Natural killer cell treated with Interleukin-12 subunit alpha and Interleukin-12 subunit beta and Interleukin-15 and Interleukin-18, amount 100 ng/mL, for 72 hours (primary cell): ENCODE results near the gene CACNG5. TPM values are rescaled to one million over a fixed set of nuclear protein-coding genes. Genes with fewer than 3 reads are reported as not detected.
"Not testable (repeated sequence)": the region's sequence is repeated elsewhere in the genome, so short reads cannot be mapped to it uniquely, and the experiment has no call there.

Experiments
- ATAC-seq, 2 donors: fragments of 150-1000 bp; cut with Tn5 transposase in 1 of 2; sonication (Bioruptor Pico), chemical (Tn5 transposase) in 1 of 2; 2 replicates each; pipeline ENCODE4 v1.10.0; 2021
- DNase-seq: peaks from one replicate; pipeline ENCODE4 v3.0.0; 2022; ENCODE audit warnings: low spot score
- H3K27ac Mint-ChIP-seq, 2 donors: 1 replicate in 1 of 2; 2 replicates in 1 of 2; pipeline ENCODE4 v1.8.0; 2022; ENCODE audit warnings: mixed read lengths in 2 of 2, mild to moderate bottlenecking in 1 of 2, moderate library complexity in 1 of 2
- H3K27me3 Mint-ChIP-seq, 2 donors: 1 replicate in 1 of 2; 2 replicates in 1 of 2; pipeline ENCODE4 v1.8.0; 2022; ENCODE audit warnings: mixed read lengths in 2 of 2
- H3K36me3 Mint-ChIP-seq: one replicate; pipeline ENCODE4 v1.8.0; 2022; ENCODE audit warnings: mixed read lengths
- H3K4me1 Mint-ChIP-seq, 2 donors: 1 replicate in 1 of 2; 2 replicates in 1 of 2; pipeline ENCODE4 v1.8.0; 2022; ENCODE audit warnings: low read depth in 2 of 2, mixed read lengths in 2 of 2, mild to moderate bottlenecking in 1 of 2
- H3K4me3 Mint-ChIP-seq: one replicate; pipeline ENCODE4 v1.8.0; 2022; ENCODE audit warnings: mixed read lengths
- H3K9me3 Mint-ChIP-seq: 2 replicates; pipeline ENCODE4 v1.8.0; 2022; ENCODE audit warnings: mixed read lengths
- total RNA-seq, 2 donors: library from RNA; stranded (reverse); gene quantifications; one replicate each; pipeline ENCODE4 v1.2.3, GENCODE V29; 2022

CACNG5 gene
- total RNA-seq, 2 donors from 2014 or later, result not detected

DNA sequence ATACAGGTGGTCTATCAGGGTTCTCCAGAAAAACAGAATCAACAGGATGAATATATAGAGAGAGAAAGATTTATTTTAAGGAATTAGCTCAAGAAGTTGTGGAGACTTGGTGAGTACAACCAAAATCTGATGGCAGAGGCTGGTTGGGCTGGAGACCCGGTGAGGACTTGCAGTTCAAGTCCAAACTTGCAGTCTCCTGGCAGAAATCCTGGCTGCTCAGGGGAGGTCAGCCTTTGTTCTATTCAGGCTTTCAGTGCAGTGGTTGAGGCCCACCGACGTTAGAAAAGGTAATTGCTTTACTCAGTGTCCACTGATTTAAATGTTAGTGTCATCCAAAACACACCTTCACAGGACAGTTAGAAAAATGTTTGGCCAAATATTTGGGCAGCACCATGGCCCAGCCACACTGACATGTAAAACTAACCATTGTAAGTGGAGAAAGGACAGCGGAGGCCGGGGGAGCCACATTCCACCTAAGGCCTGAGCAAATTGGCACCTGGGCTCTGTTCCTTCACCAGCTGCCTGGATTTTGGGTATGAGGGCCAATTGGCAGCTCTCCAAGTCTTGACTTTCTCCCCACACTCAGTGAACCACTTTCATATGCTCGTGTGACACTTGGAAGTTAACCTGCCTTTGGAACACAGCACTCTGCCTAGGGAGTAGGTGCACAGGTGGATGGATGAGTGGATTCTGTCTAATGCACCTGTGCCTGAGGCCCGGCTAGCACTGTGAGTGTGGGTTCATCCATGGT, 54.7 kb downstream of the CACNG5 start:
- H3K27ac Mint-ChIP-seq, result no peak overlapping the region
- H3K36me3 Mint-ChIP-seq, result no peaks in the 10 kb centered on the region
- H3K4me1 Mint-ChIP-seq, result no peaks in the 10 kb centered on the region
- ATAC-seq (no peak), DNase-seq (no peak)
- H3K4me3 Mint-ChIP-seq, result no peak overlapping the region
- no peaks in the 10 kb centered on the region for H3K9me3 Mint-ChIP-seq
- H3K27me3 Mint-ChIP-seq, result peaks cover 4% of the 10 kb centered on the region in 2 donors

DNA sequence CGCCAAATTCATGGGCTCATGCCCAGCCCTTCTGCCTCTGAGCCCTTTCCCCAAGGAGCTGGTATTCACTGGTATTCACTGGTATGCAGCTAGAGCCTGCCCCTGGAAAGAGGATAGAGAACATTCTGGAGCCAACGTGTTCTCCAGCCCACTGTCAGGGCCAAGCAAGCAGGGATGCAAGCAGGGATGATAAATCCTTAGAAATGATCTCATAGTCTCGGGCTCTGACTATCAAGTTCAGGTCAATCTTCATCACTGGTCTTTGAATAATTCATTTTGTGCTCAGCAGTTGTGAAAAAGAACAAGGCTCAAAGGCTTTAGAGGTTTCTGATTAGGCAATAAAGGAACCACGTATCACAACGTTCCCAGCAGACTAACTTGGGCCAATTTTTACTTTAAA, 57.3 kb downstream of the CACNG5 start:
- no peak for ATAC-seq
- Mint-ChIP-seq H3K27ac (no peak overlapping the region), H3K4me3 (no peak overlapping the region)

DNA sequence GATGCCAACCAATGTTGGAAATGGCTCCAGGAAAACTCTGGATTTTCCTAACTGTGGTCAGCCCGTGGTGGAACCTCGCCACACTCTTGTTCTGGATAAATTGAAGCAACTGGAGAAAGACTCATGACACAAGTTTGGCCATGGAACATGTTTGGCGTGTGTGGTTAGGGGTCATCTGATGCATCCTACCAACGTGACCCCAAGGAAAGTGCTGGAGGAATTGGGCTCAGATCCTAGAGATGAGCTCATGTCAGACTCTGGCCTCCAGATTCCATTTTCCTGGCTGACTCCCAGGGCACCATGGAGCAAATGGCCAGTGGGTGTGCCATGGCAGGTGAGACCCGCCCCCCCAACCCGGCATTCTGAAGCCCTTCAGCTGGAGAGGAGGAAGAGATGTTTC, 58.5 kb downstream of the CACNG5 start:
- Mint-ChIP-seq H3K9me3 (no peaks in the 10 kb centered on the region), H3K27ac (no peak overlapping the region), H3K36me3 (no peaks in the 10 kb centered on the region), H3K27me3 (peaks cover 12 to 14% of the 10 kb centered on the region in 2 donors), H3K4me1 (no peaks in the 10 kb centered on the region), H3K4me3 (no peak overlapping the region)
- DNase-seq, result no peak
- ATAC-seq, result no peak

More for the DNA sequence above, 57.3 kb downstream of the CACNG5 start:
- H3K9me3 Mint-ChIP-seq, result no peaks in the 10 kb centered on the region
- H3K36me3 Mint-ChIP-seq, result no peaks in the 10 kb centered on the region
- H3K4me1 Mint-ChIP-seq, result no peaks in the 10 kb centered on the region
- H3K27me3 Mint-ChIP-seq, result peaks cover 12 to 14% of the 10 kb centered on the region in 2 donors
- DNase-seq, result no peak

DNA sequence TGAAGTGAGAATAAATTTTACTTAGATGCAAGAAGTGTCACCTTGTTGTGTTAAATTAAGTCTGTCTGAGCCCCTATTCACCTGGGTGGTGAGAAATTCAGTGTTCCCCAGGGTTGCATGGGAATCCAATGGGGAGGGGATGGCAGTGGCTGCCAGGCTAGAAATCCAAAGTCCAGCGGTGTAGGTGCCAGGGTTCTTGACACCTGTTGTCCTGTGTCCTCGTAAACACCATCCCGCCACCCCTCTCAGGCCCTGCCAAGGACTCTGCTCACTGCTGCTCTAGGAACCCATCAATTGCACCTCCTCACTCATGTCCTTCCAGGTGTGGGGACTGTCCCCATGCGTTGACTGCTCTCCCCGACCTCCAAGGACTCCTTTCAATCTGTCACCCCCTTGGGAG, 58.9 kb downstream of the CACNG5 start:
- H3K27me3 Mint-ChIP-seq, result peaks cover 12 to 14% of the 10 kb centered on the region in 2 donors
- H3K4me1 Mint-ChIP-seq, result no peaks in the 10 kb centered on the region
- H3K27ac Mint-ChIP-seq, result no peak overlapping the region
- no peak for ATAC-seq
- no peaks in the 10 kb centered on the region for H3K9me3 Mint-ChIP-seq
- no peak overlapping the region for H3K4me3 Mint-ChIP-seq
- no peaks in the 10 kb centered on the region for H3K36me3 Mint-ChIP-seq
- DNase-seq, result no peak

DNA sequence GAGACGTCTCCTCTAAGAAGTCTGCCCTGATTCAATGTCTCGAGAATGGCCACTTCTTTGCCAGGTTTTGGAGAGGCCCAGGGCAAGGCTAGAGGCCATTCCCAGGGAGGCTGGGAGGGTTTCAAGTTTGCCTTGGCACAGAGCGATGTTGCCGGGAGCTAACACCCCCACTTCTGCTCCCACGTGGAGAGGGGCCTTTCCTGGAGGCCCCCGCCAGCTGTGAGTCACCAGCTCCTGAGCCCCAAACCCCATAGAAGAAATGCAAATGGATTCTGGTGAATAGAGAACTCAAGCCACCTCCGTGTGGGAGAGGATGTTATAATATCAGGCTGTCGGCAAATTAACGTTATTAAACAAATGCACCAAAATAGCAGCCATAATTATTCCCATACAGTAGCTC, 62.2 kb downstream of the CACNG5 start:
- H3K27ac Mint-ChIP-seq, result no peak overlapping the region
- DNase-seq (no peak), ATAC-seq (no peak)
- H3K9me3 Mint-ChIP-seq, result no peaks in the 10 kb centered on the region
- H3K4me3 Mint-ChIP-seq, result no peak overlapping the region
- peaks cover 10 to 16% of the 10 kb centered on the region in 2 donors for H3K27me3 Mint-ChIP-seq
- no peaks in the 10 kb centered on the region for H3K36me3 Mint-ChIP-seq
- H3K4me1 Mint-ChIP-seq, result no peaks in the 10 kb centered on the region

DNA sequence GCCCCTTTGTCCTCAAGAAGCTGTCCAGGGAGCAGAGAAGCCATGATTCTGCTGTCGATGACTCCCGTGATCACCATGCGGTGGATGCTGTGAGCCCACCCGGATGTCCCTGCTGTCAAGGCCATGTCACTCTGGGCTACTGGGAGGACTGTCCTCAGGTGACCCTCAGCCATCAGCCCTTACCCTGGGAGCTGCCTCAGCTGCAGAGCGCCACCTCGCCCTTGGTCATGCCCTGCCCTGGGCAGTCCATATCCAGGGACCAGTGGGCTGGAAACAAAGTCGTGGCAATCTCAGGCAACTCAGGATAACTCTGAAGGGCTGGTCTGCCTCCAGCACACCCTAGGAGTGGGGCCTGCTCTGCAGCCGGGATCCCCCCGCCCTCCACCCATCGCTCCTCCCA, 63.6 kb downstream of the CACNG5 start:
- ATAC-seq, result peak in 1 of 2 donors; percentile 37
- H3K27ac Mint-ChIP-seq, result no peak overlapping the region

DNA sequence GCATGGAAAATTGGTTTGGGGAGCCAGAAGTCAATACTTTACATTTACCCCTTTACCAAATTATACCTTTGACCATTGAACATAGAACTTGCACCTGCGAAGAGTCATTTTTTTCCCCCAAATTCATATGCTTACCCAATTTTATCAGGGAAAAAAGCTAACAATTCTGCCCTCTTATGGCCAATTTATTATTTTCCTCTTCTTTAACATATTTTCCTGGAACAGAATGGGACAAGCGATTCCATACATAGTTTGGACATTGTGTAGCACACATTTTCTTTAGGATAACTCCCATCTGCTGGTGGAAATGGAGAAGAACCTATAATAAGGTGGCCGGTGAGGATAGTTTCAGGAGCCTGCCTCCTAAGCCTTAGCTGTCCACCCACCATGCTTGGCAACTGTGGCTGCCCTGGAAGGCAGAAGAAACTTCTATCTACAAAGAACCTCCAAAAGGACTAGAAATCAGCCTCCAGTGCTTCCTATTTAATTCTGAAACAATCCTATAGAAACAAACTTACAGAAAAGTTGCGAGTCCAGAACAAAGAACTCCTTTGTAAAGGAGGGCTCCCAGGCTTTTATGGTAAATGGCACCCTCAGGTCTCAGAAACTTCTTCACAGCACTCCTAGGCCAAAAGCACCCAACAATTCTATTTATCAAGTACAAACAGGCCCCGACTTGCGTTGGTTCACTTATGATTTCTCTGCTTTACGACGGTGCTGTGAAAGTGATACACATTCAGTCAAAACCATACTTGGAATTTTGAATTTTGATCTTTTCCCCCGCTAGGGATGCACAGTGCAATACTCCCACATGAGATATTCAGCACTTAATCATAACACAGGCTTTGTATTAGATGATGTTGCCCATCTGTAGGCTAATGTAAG, 65.5 kb downstream of the CACNG5 start:
- DNase-seq, result peak; percentile 12
- ATAC-seq, result no peak
- Mint-ChIP-seq H3K36me3 (no peaks in the 10 kb centered on the region), H3K27ac (no peak overlapping the region), H3K27me3 (peaks cover 10 to 16% of the 10 kb centered on the region in 2 donors), H3K4me1 (no peaks in the 10 kb centered on the region), H3K4me3 (no peak overlapping the region), H3K9me3 (no peaks in the 10 kb centered on the region)

More for the DNA sequence above, 63.6 kb downstream of the CACNG5 start:
- no peak for DNase-seq
- H3K4me3 Mint-ChIP-seq, result no peak overlapping the region
- peaks cover 15 to 26% of the 10 kb centered on the region in 2 donors for H3K27me3 Mint-ChIP-seq
- no peaks in the 10 kb centered on the region for H3K9me3 Mint-ChIP-seq
- no peaks in the 10 kb centered on the region for H3K36me3 Mint-ChIP-seq
- H3K4me1 Mint-ChIP-seq, result no peaks in the 10 kb centered on the region

DNA sequence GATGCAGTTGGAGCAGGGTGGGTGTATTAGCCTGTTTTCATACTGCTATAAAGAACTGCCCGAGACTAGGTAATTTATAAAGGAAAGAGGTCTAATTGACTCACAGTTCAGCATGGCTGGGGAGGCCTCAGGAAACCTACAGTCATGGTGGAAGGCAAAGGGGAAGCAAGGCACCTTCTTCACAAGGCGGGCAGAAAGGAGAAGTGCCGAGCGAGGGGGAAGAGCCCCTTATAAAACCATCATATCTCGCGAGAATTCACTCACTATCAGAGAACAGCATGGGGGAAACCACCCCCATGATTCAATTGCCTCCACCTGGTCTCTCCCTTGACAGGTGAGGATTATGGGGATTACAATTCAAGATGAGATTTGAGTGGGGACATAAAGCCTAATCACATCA, 68.4 kb downstream of the CACNG5 start:
- DNase-seq, H3K27ac Mint-ChIP-seq, H3K4me3 Mint-ChIP-seq, H3K9me3 Mint-ChIP-seq, H3K36me3 Mint-ChIP-seq, ATAC-seq, H3K4me1 Mint-ChIP-seq: not testable (repeated sequence)
- H3K27me3 Mint-ChIP-seq, result peaks cover 10 to 13% of the 10 kb centered on the region in 2 donors

DNA sequence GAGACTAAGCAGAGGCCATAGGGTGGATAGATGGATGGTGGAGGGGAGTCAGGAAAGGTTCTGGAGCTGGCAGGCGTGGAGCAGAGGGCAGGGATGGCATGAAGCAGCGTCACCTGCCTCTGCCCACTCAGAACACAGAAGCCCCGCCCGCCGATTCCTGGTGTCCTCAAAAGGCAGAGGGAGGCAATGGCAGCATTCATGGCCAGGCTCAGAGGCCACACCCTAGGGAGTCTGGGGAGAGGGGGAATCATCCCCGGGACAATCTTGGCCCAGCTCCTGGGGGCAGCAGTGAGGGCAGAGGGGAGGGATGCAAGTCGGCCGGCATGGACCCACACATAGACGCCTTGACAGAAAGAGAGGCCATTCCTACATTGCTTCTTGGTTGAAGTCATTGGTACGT, 68.9 kb downstream of the CACNG5 start:
- peak; percentile 18 for DNase-seq
- Mint-ChIP-seq H3K27me3 (peaks cover 10 to 13% of the 10 kb centered on the region in 2 donors), H3K27ac (no peak overlapping the region), H3K36me3 (no peaks in the 10 kb centered on the region), H3K4me3 (no peak overlapping the region), H3K4me1 (peaks cover 0 to 5% of the 10 kb centered on the region in 2 donors), H3K9me3 (no peaks in the 10 kb centered on the region)
- ATAC-seq, result no peak

DNA sequence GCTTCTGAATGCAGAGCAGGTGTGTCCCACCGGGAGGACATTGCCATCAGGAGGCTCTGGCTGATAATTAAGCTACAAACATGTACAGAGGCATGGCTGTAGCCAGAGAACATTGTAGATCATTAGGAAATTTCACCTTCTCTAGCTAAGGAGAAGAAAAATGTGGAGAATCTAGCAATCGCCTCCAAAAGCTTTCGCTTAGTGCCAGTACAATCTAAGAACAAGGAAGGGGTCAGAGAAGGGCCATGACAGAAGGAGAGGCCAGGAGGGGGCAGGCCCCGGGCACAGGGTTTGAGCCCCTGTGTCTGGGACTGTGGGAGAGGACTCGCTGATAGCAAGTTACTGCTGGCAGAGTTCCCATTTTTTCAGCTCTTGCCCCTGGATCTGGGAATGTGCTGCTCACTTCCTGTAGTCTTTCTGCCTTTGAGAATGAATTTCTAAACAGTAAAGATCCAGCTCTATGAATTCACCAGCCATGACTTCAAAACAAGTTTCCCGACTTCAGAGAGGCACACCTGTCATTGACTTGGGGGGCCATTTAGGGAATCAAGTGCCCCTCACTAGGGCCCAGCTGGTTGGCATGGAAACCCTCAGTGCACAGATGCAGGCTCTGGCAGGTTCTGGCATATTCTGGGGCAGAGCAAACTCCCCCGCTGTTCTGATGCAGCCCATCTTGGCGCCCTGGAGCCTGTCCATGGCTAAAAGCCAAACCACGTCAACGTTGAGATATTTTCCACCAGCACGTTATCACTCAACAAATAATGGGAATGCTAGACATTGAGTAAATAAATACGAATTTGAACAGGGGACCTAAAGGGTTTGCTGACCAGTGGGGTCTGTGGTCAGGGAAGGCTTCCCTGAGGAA, 70.1 kb downstream of the CACNG5 start:
- Mint-ChIP-seq H3K36me3 (no peaks in the 10 kb centered on the region), H3K4me3 (no peak overlapping the region), H3K9me3 (no peaks in the 10 kb centered on the region), H3K27ac (no peak overlapping the region), H3K27me3 (peaks cover 13% of the 10 kb centered on the region in 2 donors), H3K4me1 (peaks cover 0 to 5% of the 10 kb centered on the region in 2 donors)
- DNase-seq (peak; percentile 39), ATAC-seq (no peak)

DNA sequence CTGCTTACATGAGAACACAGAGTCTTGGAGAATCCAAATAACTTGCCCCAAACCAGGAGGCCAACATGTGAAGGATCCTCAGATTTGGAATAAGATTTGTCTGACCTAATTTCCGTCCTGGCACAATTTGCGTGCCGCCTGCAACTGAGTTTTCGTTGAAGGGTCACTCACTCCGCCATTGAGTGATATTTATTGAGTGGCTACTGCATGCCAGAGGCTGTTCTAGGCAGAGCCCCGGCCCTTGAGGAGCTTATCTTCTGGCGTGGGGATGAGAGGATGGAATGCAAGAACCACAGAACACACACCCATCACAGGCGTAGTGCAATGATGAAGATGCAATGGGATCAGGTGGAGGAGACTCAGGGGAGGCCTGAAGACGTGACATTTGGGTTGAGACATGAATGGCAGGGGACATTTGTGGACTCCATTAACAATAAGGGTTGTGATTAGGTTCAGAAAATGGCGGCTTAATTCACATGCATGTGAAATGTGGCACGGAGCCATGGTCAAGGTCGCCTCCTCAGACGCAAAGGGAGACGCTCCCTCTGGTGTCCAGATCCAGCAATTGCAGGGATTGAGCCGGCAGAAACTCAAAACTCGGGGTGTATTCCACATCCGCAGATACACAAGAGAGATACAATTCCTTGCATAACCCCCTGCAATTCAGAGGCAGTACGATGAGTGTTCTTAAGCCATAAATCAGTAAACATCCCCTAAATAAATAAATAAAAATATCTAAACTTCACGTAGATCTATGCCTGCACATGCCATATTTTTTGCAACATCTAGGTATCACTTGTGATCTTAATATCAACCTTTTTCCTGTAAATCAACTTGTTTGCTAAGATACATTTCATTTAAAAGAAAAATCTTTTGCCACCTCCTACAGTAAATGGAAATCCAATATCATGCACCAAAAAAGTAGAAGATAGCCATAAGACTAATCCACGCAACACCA, 71.7 kb downstream of the CACNG5 start:
- no peak overlapping the region for H3K4me3 Mint-ChIP-seq
- ATAC-seq, result no peak
- H3K9me3 Mint-ChIP-seq, result no peaks in the 10 kb centered on the region
- DNase-seq, result peak; percentile 67
- peaks cover 13% of the 10 kb centered on the region in 2 donors for H3K27me3 Mint-ChIP-seq
- H3K36me3 Mint-ChIP-seq, result no peaks in the 10 kb centered on the region
- H3K4me1 Mint-ChIP-seq, result peaks cover 0 to 5% of the 10 kb centered on the region in 2 donors
- no peak overlapping the region for H3K27ac Mint-ChIP-seq

DNA sequence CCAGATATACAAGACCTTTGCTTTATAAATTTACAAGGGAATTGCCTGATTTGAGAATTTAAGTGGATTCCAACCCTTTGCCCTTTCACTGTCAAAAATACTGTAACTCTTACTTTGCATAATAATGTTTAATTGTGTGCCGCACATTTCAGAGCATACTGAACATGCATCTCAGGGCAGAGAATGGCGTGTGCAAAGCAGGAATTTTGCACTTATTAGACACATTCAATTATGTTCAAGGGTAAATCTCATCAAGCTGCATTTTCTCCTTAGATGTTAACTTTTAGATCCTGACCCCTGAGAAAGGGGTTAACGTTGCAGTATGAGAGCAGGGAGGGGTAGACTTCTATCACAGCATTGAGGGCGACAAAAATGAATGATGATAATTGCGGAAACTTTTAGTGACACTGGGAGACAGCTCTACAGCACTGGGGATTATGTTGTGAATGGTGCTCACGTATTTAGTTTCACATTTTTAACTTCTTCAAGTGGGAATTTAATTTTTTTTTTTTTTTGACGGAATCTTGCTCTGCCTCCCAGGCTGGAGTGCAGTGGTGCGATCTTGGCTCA, 75.0 kb downstream of the CACNG5 start:
- no peak for ATAC-seq
- H3K27ac Mint-ChIP-seq, result no peak overlapping the region
- no peak overlapping the region for H3K4me3 Mint-ChIP-seq
- no peaks in the 10 kb centered on the region for H3K36me3 Mint-ChIP-seq
- H3K27me3 Mint-ChIP-seq, result peaks cover 12 to 19% of the 10 kb centered on the region in 2 donors
- H3K4me1 Mint-ChIP-seq, result peaks cover 0 to 5% of the 10 kb centered on the region in 2 donors
- peak; percentile 12 for DNase-seq
- H3K9me3 Mint-ChIP-seq, result no peaks in the 10 kb centered on the region
